Putamen (tissue), 1 donor: ENCODE results near the gene CXCR5.
A peak's percentile ranks its signal among the peaks of the same experiment; 100 is the strongest.
"Not testable (repeated sequence)": the region's sequence is repeated elsewhere in the genome, so short reads cannot be mapped to it uniquely, and the experiment has no call there.

Experiments
- DNase-seq: peaks from one replicate; pipeline ENCODE4 v3.0.0-alpha.2; 2016; ENCODE audit warnings: low spot score

CXCR5 gene

GRCh38 chr11:118883368-118884071 is at the start of gene CXCR5:
TSS of gene CXCR5 (plus strand) at chr11:118883892. CDS start at chr11:118883942, 50 bp downstream.
- no peak for DNase-seq

DNA sequence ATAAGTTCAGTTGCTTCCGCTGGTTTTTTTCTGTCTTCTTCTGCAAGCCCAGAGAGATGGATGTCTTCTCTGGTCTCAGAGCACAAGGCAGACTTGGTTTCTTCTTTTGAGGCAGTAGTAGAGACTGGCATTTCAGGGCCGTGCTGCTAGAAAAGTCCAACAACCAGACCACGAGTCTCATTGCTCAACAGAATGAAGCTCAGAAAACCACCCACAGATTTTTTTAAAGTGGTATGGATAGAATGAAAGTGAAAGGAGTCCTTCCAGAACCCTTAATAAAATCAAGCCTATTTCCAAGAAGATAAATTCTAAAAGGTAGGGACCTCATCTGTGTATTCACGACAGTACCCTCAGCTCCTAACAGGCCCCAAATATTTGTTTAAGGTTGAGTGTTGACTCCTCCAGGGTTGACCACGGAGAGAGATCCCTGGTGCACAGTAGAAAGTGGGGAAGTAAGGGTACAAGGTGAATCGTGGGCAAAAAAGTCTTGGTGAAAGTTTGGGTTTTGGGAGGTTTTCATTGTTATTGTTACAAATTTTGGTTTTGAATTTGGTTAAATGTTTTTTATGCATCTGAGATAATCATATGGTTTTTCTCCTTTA is 49.2 kb upstream of the CXCR5 start:
- DNase-seq: no peak

DNA sequence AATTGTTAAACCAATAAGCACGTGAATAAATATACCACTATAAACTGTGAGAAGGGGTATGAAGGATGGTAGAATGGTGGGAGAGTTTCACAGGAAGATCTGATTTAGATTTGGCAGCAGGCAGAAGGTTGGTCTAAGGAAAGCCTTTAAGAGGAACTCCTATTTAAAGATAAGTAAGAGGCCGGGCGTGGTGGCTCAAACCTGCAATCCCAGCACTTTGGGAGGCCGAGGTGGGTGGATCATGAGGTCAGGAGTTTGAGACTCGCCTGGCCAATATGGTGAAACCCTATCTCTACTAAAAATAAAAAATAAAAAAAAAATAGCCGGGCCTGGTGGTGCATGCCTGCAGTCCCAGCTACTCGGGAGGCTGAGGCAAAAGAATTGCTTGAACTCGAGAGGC is 45.8 kb upstream of the CXCR5 start:
- no peak for DNase-seq

DNA sequence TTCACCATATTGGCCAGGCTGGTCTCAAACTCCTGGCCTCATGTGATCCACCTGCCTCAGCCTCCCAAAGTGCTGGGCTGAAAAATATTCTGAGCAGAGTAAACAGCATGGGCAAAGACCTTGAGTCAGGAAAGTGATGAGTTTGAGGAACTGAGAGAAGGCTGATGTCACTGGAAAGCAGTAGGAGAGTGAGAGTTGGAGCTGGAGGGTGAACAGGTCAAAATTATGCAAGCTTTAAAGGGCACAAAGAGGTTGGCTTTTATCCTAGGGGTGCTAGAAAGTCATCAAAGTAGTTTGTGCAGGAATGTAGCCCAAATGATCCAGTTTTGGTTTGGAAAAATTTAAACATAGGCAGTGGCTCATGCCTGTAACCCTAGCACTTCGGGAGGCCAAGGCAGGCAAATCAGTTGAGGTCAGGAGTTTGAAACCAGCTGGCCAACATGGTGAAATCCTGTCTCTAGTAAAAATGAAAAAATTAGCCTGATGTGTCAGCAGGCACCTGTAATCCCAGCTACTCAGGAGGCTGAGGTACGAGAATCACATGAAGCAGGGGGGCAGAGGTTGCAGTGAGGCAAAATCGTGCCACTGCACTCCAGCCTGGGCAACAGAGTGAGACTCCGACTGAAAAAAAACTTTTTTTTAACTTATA is 44.7 kb upstream of the CXCR5 start:
- DNase-seq: no peak

DNA sequence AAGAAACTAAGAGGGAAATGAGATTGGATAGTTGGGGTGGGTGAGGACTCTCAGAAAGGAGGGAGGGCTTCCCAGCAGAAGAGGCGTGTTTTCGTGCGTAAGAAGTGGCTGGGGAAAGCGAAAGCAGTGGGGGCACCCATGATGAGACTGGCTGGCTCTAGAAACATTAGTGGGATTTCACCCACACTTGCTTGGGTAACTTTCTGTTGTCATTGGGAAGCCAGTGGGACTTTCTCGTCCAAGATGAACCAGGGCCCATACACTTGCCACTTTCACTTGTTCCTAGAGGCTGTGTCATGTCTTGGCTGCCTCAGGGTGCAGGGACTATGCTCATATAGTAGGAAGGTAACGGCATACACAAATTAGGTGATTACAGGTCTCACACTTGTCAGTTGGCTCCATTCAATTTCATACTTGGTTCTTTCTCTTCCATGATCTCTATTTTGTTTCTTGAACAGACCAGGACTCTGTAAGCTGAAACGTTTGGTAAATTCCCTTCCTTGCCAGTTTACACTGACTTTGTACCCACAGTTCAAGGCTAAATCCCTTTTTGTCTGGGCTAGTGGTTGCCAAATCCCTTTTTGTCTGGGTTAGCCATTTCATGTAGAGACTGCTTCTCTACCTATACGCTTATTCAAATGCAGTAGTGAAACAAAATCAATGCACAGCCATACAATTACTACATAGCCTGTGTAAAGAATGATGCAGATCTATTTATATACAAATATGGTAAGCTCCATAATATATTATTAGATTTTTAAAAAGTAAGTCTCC is 42.0 kb upstream of the CXCR5 start:
- DNase-seq: no peak

DNA sequence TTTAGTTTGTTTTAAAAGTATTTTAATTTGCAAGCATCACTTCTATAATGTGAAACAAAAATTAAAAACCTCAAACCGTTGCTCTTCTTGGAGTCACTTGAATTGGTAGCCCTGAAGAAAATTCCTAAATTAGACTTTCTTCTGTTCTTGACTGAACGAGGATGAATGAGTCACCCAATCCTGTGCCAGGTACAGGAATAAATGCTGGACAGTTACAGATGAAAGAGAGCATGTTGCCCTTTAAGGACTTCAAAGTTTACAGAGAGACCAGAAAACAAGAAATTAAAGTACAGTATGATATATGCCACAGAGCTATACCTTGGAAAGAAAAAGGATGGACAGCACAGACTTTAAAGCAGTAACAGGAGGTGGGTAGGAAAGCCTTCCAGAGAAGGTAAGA is 41.3 kb upstream of the CXCR5 start:
- DNase-seq: no peak

DNA sequence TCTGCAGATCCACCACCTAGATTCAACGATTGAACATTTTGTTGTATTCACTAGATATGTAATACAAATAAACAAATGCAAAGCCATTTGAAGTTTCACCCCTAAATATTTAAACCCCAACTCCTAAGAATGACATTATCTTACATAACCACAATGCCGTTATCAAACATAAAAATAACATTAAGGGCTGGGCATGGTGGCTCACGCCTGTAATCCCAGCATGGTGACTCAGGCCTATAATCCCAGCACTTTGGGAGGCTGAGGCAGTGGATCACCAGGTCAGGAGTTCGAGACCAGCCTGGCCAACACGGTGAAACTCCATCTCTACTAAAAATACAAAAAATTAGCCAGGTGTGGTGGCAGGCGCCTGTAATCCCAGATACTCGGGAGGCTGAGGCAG is 40.8 kb upstream of the CXCR5 start:
- DNase-seq: not testable (repeated sequence)

- no peak for DNase-seq
Observed at GRCh38 chr11:118843565-118843964, 40.1 kb upstream of the CXCR5 start.

DNA sequence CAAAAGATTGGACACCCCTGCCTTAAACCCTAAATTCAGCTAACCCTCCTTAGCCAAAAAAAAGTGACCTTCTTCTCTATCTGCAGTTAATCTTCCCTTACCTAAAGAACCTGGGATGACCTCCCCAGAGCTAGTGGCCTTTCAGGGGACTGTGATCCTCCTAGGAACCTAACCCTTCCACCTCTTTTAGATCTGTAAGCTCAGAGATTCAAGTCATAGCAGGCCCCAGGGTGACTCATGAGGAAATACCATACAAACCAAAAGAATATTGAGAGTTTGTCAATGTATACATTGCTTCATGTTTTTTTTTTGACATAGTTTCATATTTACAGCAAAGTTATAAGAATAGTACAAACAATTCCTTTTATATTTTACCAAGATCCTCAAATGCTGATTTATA is 38.3 kb upstream of the CXCR5 start:
- no peak for DNase-seq

DNA sequence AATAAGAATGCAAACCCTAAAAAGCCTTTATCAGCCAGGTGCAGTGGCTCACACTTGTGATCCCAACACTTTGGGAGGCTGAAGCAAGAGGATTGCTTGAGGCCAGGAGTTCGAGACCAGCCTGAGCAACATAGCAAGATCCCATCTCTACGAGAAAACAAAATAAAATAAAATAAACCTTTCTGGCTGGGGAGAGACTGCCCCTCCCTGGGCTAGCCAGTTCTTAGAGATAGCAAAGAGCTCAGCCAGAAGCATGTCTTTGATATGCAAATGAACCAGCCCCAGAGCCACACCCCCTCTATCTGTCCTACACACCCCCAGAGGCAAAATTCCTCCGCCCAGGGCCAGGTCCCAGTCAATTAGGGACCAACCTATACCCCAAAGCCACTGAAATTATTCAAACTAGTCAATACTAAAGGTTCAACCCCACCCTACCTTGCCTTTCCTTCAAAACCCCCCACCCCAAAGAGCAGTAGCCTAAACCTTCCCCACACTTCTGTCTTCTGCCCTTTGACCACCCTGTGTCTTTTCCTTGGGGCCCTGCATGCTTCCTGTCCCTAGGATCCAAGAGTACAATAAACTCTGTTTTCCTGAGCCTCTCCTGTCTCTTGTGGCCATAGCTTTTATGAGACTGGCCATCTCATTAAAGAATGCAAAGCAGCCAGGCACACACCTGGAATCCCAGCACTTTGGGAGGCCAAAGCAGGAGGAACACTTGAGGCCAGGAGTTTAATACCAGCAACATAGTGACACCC is 37.3 kb upstream of the CXCR5 start:
- no peak for DNase-seq

DNA sequence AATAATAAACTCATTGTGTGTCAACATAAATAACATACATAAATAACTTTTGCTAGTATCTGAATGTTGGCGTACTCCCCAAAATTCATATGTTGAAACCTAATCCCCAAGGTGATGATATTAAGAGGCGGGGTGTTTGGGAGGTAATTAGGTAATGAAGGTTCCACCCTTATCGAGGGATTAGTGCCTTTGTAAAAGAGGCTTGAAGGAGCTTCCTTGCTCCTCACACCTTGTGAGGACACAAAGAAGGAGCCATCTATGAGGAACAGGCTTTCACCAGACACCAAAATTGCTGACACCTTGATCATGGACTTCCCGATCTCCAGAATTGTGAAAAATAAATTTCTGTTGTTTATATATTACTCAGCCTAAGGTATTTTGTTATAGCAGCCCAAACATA is 33.9 kb upstream of the CXCR5 start:
- DNase-seq: no peak

GRCh38 chr11:118851970-118852369 is 31.7 kb upstream of the CXCR5 start:
- no peak for DNase-seq

DNA sequence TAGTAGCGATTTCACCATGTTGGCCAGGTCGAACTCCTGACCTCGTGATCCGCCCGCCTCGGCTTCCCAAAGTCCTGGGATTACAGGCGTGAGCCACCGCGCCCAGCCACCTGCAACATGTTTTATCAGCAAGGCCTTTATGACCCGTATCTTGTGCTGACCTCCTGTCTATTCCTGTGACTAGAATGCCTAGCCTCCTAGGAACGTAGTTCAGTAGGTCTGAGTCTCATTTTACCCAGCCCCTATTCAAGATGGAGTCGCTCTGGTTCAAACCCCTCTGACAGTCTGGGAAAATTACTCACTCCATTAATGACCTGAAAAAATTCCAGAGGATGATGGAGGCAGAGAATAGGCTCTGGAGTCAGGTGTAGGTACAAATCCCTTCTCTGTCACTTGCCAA is 30.0 kb upstream of the CXCR5 start:
- no peak for DNase-seq

- DNase-seq: no peak
Observed at GRCh38 chr11:118856314-118856713, 27.4 kb upstream of the CXCR5 start.

DNA sequence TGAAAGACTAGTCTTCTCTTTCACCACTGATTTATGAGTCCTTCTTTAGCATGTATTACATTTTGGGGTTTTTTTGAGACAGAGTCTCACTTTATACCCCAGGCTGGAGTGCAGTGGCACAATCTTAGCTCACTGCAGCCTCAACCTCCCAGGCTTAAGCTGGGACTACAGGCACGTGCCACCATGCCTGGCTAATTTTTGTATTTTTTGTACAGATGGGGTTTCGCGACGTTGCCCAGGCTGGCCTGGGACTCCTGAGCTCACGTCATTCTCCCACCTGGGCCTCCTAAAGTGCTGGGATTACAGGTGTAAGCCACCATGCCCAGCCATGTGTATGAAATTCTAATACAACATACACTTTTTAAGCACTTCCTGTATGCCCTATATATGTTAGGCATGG is 26.3 kb upstream of the CXCR5 start:
- DNase-seq: no peak

GRCh38 chr11:118859973-118860372 is 23.7 kb upstream of the CXCR5 start:
- no peak for DNase-seq

DNA sequence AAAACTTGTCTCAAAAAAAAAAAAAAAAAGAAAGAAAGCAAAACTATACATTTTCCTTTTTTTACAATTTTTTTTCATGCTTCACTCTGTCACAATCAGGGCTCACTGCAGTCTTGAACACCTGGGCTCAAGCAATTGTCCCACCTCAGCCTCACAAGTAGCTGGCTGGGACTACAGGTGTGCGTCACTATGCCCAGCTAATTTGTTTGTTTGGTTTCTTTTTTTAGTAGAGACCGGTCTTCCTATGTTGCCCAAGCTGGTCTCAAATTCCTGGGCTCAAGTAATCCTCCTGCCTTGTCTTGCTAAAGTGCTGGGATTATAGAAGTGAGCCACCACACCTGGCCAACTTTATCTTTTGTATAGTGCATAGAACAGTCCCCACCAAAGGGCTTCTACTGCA is 15.0 kb upstream of the CXCR5 start:
- no peak for DNase-seq

GRCh38 chr11:118870396-118871343 is 13.0 kb upstream of the CXCR5 start:
- DNase-seq: peak; percentile 56

DNA sequence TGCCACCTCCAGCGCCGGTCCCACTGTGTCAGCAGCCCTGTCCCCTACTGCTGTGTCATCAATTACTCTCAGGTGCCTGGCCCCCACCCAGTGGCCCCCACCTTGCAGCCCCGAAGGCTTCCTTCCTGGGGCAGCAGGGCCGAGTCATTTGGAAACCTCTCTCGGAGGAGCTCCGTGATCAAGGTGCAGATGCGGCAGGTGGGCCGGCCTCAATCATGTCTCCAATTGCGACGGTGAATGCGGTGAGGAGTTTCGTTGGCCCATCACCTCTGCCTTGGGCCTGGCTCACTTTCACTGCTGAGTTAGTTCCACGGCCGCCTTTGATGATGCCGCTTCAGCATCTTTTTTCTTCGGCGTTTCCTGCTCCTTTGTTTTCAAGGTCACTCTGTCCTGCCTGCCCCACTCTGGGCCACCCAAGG is 11.3 kb upstream of the CXCR5 start:
- DNase-seq: no peak

DNA sequence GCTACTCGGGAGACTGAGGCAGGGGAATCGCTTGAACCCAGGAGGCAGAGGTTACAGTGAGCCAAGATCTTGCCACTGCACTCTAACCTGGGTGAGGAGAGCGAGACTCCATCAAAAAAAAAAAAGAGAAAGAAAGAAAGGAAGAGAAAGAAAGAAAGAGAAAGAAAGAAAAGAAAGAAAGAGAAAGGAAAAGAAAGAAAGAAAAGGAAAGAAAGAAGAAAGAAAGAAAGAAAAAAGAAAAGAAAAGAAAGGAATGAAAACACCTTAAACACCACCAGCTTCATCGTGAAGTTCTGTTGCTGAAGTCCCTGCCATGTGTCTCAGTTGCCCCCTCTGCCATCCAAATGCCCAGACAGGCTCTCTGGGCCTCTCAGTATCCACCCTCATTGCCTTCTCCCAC is 9.9 kb upstream of the CXCR5 start:
- no peak for DNase-seq

GRCh38 chr11:118876286-118876685 is 7.4 kb upstream of the CXCR5 start:
- DNase-seq: no peak
